ENCODE measurements around the gene AP2B1. TPM values are rescaled to one million over a fixed set of nuclear protein-coding genes. Genes with fewer than 3 reads are reported as not detected.

AP2B1 gene
- total RNA-seq, 2 donors from 2014 or later: 255 to 258 TPM

DNA sequence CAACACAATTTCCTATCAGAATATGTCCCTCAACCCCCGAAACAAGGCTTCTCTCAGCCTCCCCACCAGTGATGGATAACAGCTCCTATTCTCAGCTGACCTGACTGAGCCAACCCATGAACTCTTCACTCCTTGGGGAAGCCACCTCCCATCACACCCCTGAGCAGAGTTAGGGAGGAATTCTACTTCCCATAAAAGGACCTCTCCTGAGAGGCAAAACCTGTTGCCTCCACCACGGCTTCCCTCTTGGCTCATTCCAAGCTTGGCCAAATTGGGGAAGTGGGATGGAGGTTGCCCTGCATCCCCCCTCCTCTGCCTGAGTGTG lies 138.6 kb downstream of the AP2B1 start:
- Histone ChIP-seq H3K27ac (ENCODE audit: low read depth, low read length) (no peak overlapping the region), H3K9me3 (ENCODE audit: control insufficient read depth, low read length) (no peaks in the 10 kb centered on the region), H3K9ac (ENCODE audit: extremely low read depth, low read length, poor library complexity, severe bottlenecking) (no peak overlapping the region), H3K4me3 (ENCODE audit: low read length) (no peak overlapping the region), H3K36me3 (ENCODE audit: control insufficient read depth, insufficient read depth, low read length) (peaks cover 58% of the 10 kb centered on the region), H3K27me3 (ENCODE audit: control insufficient read depth, insufficient read depth, low read length, poor library complexity, severe bottlenecking) (no peaks in the 10 kb centered on the region), H3K4me1 (ENCODE audit: control insufficient read depth, insufficient read depth, low read length) (peaks cover 29% of the 10 kb centered on the region)
- DNase-seq: peak; percentile 54
- peaks cover 32% of the 10 kb centered on the region for H3K36me3 Mint-ChIP-seq (ENCODE audit: low read depth)
- 83 to 85% methylated on average over 1 to 2 of the region's 2 CpGs for WGBS, 2 experiments (ENCODE audit: insufficient coverage in 1 of 2, insufficient read length in 1 of 2)
- H3K27ac Mint-ChIP-seq: no peak overlapping the region
- no peak overlapping the region for H3K4me3 Mint-ChIP-seq
- H3K27me3 Mint-ChIP-seq (ENCODE audit: insufficient read depth): no peaks in the 10 kb centered on the region
- peaks cover 52% of the 10 kb centered on the region for H3K4me1 Mint-ChIP-seq
- no peaks in the 10 kb centered on the region for H3K9me3 Mint-ChIP-seq
- TF ChIP-seq, protein P1, sequence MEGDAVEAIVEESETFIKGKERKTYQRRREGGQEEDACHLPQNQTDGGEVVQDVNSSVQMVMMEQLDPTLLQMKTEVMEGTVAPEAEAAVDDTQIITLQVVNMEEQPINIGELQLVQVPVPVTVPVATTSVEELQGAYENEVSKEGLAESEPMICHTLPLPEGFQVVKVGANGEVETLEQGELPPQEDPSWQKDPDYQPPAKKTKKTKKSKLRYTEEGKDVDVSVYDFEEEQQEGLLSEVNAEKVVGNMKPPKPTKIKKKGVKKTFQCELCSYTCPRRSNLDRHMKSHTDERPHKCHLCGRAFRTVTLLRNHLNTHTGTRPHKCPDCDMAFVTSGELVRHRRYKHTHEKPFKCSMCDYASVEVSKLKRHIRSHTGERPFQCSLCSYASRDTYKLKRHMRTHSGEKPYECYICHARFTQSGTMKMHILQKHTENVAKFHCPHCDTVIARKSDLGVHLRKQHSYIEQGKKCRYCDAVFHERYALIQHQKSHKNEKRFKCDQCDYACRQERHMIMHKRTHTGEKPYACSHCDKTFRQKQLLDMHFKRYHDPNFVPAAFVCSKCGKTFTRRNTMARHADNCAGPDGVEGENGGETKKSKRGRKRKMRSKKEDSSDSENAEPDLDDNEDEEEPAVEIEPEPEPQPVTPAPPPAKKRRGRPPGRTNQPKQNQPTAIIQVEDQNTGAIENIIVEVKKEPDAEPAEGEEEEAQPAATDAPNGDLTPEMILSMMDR (conservative IDR thresholded peaks at IDR 0.05): no peak

- no peaks in the 10 kb centered on the region for H3K9me3 Mint-ChIP-seq
- Histone ChIP-seq H3K4me1 (ENCODE audit: control insufficient read depth, insufficient read depth, low read length) (peaks cover 34% of the 10 kb centered on the region), H3K4me3 (ENCODE audit: low read length) (no peak overlapping the region), H3K27me3 (ENCODE audit: control insufficient read depth, insufficient read depth, low read length, poor library complexity, severe bottlenecking) (no peaks in the 10 kb centered on the region), H3K9ac (ENCODE audit: extremely low read depth, low read length, poor library complexity, severe bottlenecking) (no peak overlapping the region), H3K36me3 (ENCODE audit: control insufficient read depth, insufficient read depth, low read length) (peaks cover 53% of the 10 kb centered on the region), H3K27ac (ENCODE audit: low read depth, low read length) (peak overlapping the region; percentile 21), H3K9me3 (ENCODE audit: control insufficient read depth, low read length) (no peaks in the 10 kb centered on the region)
- WGBS, 2 experiments (ENCODE audit: insufficient coverage in 1 of 2, insufficient read length in 1 of 2): 71% methylated on average over 4 of the region's 6 CpGs; no CpG with 5 or more reads in 1 of the 2 experiments
- TF ChIP-seq, protein P1 (conservative IDR thresholded peaks at IDR 0.05): no peak
- peaks cover 57% of the 10 kb centered on the region for H3K4me1 Mint-ChIP-seq
- no peak overlapping the region for H3K27ac Mint-ChIP-seq
- no peak overlapping the region for H3K4me3 Mint-ChIP-seq
- H3K27me3 Mint-ChIP-seq (ENCODE audit: insufficient read depth): no peaks in the 10 kb centered on the region
- peak; percentile 81 for DNase-seq
- peaks cover 30% of the 10 kb centered on the region for H3K36me3 Mint-ChIP-seq (ENCODE audit: low read depth)
Observed at GRCh38 chr17:35726127-35726952, 139.2 kb downstream of the AP2B1 start.

DNA sequence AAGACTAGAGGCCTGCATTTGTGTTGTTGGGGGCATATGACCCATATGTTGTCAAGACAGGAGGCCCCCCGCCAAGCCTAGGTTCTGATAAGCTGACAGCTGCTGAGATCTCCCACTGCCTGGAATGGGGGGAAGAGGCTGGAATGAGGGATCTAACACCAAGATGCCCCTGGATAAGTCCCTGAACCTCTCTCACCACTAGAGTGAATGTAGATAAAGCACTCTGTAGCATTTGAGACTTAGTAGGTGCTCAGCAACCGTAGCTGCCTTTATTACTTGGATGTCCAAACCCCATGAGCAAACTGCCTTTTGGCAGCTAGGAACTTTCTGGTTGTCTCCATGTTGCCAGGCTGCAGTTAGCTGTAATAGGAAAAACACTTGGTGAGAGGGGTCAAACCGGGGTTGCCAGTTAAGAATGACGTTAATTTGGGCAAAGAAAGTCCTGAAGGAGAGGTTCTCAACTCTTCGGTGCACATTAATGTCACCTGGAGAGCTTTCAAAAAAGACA lies 139.9 kb downstream of the AP2B1 start:
- H3K27me3 ChIP-seq (ENCODE audit: control insufficient read depth, insufficient read depth, low read length, poor library complexity, severe bottlenecking): no peaks in the 10 kb centered on the region
- H3K9me3 ChIP-seq (ENCODE audit: control insufficient read depth, low read length): no peaks in the 10 kb centered on the region
- Mint-ChIP-seq H3K36me3 (ENCODE audit: low read depth) (peaks cover 27% of the 10 kb centered on the region), H3K27ac (no peak overlapping the region), H3K27me3 (ENCODE audit: insufficient read depth) (no peaks in the 10 kb centered on the region), H3K4me1 (peaks cover 57% of the 10 kb centered on the region), H3K9me3 (no peaks in the 10 kb centered on the region), H3K4me3 (no peak overlapping the region)
- no peak overlapping the region for H3K9ac ChIP-seq (ENCODE audit: extremely low read depth, low read length, poor library complexity, severe bottlenecking)
- H3K4me1 ChIP-seq (ENCODE audit: control insufficient read depth, insufficient read depth, low read length): peaks cover 34% of the 10 kb centered on the region
- TF ChIP-seq, protein P1 (conservative IDR thresholded peaks at IDR 0.05): no peak
- H3K27ac ChIP-seq (ENCODE audit: low read depth, low read length): peak overlapping the region; percentile 21
- 83 to 88% methylated on average over 4 to 5 of the region's 5 CpGs for WGBS, 2 experiments (ENCODE audit: insufficient coverage in 1 of 2, insufficient read length in 1 of 2)
- no peak for DNase-seq
- no peak overlapping the region for H3K4me3 ChIP-seq (ENCODE audit: low read length)
- H3K36me3 ChIP-seq (ENCODE audit: control insufficient read depth, insufficient read depth, low read length): peaks cover 46% of the 10 kb centered on the region
